Fibroblast of the aortic adventitia (primary cell): ENCODE data around the gene SMURF2. TPM values are rescaled to one million over a fixed set of nuclear protein-coding genes. Genes with fewer than 3 reads are reported as not detected.
A peak's percentile ranks its signal among the peaks of the same experiment; 100 is the strongest.
"Not testable (repeated sequence)": the region's sequence is repeated elsewhere in the genome, so short reads cannot be mapped to it uniquely, and the experiment has no call there.

ENCODE experiments used
- DNase-seq: peaks from one replicate; pipeline ENCODE4 v3.0.0-alpha.2; 2010; ENCODE audit warnings: low read depth
- H3K4me3 ChIP-seq: 2 replicates; pipeline ENCODE4 v1.5.1; 2011; ENCODE audit warnings: low read depth, mild to moderate bottlenecking, control low read depth, low read length, moderate library complexity
- CTCF ChIP-seq: IDR thresholded peaks from 2 replicates; pipeline ENCODE4 v1.5.1; 2011; ENCODE audit warnings: mild to moderate bottlenecking, low read length, control low read depth, inconsistent platforms; ENCODE audit not compliant: insufficient read depth
- total RNA-seq: library from RNA; depleted of rRNA; stranded (reverse); fragments of >200 nt; gene quantifications from 2 replicates; pipeline ENCODE4 v1.2.3, GENCODE V29; 2012; ENCODE audit warnings: low replicate concordance

SMURF2 gene
- total RNA-seq, 1 donor: 90.9 TPM

GRCh38 chr17:64617125-64617780 lies 44.9 kb downstream of the SMURF2 start:
- DNase-seq: no peak
- no peak for TF ChIP-seq CTCF
- no peak overlapping the region for H3K4me3 ChIP-seq

GRCh38 chr17:64615028-64615677 lies 47.0 kb downstream of the SMURF2 start:
- no peak overlapping the region for H3K4me3 ChIP-seq
- peak; percentile 79 for DNase-seq
- no peak for TF ChIP-seq CTCF

- peak; percentile 16 for DNase-seq
- H3K4me3 ChIP-seq: no peak overlapping the region
- no peak for TF ChIP-seq CTCF
Measured at GRCh38 chr17:64614266-64615027, 47.7 kb downstream of the SMURF2 start.

GRCh38 chr17:64611369-64611768 lies 50.7 kb downstream of the SMURF2 start:
- DNase-seq: no peak
- no peak overlapping the region for H3K4me3 ChIP-seq
- TF ChIP-seq CTCF: no peak

GRCh38 chr17:64610244-64610643 lies 51.9 kb downstream of the SMURF2 start:
- DNase-seq: not testable (repeated sequence)

GRCh38 chr17:64608571-64608981 lies 53.5 kb downstream of the SMURF2 start:
- no peak overlapping the region for H3K4me3 ChIP-seq
- DNase-seq: peak; percentile 22
- TF ChIP-seq CTCF: no peak

More at GRCh38 chr17:64610244-64610643, 51.9 kb downstream of the SMURF2 start:
- not testable (repeated sequence) for H3K4me3 ChIP-seq

- no peak for DNase-seq
- TF ChIP-seq CTCF: no peak
- no peak overlapping the region for H3K4me3 ChIP-seq
Measured at GRCh38 chr17:64607862-64608565, 54.1 kb downstream of the SMURF2 start.

- H3K4me3 ChIP-seq, DNase-seq: not testable (repeated sequence)
Measured at GRCh38 chr17:64604532-64604931, 57.6 kb downstream of the SMURF2 start.
